Medulla oblongata (tissue), 1 donor: Measurements from ENCODE around the gene NME3.
A peak's percentile ranks its signal among the peaks of the same experiment; 100 is the strongest.

Experiments
- DNase-seq: peaks from one replicate; pipeline ENCODE4 v3.0.0-alpha.2; 2015; ENCODE audit errors: extremely low spot score

The NME3 gene

DNA sequence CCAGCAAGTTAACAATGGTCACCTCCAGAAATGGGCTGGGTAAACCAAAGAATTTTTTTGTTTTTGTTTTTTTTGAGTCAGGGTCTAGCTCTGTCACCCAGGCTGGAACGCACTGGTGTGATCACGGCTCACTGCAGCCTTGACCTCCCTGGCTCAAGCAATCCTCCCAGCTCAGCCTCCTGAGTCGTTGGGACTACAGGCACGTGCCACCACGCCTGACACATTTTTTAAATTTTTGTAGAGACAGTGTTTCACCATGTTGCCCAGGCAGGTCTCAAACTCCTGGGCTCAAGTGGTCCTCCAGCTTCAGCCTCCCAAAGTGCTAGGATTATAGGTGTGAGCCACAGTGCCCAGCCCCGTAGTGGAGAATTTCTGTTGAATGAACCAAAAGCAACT, 9.3 kb upstream of the NME3 start:
- DNase-seq: no peak

DNA sequence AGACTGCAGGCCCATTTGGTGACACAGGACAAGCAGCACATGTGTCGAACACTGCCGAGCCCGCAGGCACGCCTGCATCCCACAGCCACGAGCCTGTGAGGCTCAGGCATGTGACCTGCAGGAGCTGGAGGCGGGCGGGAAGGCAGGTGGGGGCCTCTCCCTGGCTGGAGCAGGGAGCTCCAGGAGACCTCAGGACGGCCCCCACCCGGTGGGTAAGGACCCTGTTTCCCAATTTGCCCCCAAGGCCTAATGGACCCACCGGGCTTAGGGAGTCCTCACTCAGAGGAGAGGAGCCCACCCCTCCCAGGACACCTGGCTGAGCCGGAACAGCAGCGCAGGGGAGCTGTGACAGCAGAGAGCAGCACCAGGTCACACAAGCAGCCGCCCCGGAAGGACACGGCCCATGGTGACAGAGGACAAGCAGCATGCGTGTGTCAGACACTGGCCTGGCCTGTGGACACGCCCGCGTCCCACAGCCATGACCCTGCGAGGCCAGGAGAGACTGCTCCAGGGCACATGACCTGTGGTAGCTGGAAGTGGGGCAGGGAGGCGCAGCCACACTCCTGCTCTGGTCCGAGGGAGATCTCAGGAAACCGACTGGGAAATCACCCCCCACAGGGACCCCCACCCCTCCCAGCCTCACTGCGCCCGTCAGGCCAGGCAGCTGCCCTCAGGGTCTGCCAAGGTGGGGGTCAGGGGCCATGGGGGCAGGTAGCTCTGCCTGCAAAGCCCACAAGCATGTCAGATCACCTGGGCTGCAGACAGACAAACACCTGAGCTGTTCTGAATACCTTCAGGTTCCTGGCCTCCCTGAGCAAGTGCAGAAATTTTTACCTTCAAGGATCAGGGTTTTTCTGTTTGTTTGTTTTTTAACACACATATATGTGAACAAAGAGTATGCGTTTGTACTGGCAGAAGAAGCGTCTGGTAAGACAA, 8.7 kb upstream of the NME3 start:
- DNase-seq: no peak

DNA sequence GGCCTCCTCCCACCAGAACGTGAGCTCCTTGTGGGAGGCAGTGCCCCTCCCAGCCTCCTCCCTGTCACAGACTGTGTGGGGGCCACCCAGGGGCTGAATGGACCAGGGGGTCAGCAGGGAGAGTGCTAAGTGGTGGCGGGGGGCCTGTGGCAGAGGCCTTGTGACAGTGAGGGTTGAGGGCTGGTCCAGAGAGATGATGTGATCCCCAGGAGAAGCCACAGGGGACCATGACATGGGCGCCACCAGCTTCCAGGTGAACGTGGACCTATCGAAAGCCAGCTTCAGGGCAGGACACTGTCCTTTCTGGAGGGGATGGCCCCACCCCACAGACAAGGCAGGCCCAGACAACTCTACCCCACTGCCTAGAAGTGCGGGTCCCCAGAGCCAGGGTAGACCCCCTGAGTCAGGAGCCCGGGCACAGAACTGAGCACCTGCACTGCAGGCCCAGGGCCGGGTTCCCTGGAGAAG, 7.9 kb upstream of the NME3 start:
- no peak for DNase-seq

DNA sequence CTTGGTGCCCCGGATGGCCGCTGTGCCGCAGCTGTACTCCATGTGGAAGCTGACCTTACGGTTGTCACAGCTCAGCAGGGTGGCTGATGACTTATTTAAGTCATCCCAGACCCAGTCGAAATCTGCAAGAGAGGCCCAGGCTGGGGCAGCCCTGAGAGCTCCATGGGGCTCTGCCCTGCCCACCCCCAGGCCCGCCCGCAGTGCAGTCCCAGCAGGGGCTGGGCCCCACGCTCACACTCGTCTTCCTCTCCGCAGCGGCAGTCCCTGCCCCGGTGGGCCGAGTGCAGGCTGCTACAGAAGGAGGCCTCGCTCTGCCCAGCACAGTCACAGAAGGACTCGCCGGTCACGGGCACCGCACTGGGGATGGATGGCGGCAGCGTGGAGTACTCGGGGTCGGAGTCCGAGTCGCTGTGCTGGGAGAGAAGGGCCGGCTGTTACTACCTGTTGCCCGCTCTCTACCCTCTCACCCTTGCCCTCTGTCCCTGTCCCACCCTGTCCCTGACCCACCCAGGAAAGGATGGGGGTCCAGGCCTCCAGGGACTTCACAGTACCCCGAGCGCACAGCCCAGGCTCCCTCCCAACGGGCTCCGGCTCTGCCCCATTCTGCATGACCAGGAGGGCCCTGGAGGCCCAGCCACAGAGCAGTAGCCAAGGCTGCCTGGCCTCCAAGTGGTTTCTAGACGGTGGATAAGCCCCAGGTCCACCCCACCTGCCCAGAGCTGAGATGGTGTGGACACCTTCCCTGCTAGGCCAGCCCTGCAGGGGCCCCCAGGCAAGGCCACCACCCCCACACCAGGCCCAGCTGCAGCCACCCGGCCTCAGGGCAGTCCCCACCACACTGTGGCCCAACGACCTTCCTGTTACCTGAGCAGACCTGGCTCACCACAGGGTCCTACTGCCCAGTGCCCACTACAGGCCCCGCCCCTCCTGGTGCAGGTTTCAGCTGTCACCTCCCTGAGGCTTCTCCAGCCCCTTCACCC, 7.1 kb upstream of the NME3 start:
- DNase-seq: no peak

DNA sequence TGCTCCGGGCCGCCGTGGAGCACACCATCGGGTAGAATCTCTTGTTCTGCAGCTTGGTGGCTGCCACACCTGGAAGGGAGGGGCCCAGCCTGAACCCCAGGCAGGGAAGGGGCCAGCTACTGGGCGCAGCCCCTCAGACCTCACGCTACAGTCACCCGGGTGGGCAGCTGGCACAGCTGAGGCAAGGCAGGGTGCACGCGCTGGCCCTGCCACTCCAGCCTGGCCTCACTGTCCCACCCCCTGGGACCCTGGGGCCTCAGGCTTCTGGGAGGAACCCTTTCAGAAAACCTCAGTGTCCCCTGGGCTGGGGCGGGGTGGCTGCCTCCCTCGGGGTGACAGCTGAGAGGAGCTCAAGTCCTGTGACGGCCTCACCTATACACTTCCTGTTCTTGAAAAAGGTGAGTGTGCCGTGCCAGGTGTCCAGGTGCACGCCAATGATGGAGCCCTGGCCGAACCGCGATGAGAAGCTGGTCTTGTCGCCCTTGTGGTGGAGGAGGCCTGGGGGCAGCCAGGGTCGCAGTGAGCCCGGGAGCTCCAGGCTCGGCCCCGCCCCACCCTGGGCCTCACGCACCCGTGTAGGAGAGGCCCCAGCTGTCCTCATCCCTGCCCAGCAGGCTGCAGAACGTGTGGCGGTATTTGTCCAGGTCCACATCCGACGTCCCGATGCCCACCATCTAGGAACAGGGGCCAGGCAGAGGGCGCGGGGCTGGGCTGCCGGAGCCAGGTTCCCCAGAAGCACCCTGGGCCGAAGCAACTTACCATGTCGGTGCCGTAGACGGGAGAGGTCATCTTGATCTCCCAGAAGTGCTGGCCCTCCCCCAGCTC, 6.2 kb upstream of the NME3 start:
- DNase-seq: no peak

DNA sequence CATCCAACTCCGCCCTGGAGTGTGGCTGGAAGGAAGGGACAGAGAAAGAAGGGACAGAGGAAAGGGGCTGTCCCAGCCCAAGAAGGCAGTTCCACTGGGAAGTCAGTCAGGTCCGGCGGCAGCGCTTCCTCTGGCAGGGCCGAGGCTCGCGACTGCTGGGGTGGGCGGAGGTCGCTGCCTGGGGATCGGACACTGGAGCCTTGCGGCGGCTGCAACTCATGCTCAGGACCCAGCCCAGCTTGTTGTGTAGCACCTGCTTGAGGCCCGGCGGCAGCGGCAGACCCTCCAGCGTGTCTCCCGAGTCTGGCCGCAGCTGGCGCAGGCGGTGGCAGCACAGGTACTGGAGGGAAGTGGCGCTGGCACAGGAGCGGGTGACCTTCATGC, 5.6 kb upstream of the NME3 start:
- DNase-seq: no peak

DNA sequence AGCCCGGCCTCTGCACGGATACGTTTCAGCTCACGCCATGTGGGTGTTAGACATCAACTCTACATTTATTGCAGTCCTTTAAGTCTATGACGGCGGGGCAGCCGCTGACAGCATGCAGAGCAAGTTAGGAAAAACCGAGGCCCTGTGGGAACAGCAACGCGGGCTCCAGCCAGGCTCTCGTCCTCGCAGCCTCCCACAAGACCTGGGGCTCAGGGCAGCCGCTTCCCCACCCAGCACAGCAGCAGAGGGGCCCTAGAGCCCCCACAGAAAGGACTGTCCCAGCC, 5.3 kb upstream of the NME3 start:
- DNase-seq: no peak

DNA sequence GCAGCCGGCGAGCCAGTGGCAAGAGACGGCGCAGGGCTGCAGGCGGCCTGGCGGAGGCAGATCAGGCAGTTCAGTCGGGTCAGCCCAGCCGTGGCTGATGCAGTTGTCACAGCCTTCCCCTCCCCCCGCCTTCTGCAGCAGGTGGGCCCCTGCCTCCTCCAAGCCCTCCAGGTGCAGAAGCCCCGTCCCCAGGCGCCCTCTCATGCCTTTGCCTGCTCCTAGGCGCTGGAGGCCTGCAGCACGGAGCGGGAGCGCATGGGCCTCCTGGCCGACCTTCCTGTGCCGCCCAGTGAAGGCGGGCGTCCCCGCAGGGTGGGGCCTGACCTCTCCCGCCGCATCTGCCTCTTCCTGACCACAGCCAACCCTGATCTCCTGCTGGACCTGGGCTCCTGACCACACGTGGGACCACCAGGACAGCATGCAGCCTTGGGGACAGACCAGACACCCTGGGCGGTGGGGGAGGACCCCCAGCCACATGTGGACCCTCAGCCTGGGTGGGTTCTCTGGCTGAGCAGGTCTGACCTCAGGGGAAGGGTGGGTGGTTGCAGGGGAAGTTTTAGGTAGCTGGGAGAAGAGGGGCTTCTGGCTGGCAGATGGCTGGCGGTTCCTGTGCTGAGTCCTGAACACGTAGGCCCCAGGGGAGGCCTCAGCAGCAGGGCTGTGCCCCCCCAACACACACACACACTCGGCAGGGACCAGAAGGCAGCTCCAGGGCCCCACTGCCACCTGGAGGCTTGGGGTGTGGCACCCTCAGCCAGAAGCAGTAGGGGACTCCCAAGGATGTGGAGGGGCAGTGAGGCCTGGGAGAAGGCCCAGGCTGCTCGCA, 4.7 kb upstream of the NME3 start:
- DNase-seq: no peak

DNA sequence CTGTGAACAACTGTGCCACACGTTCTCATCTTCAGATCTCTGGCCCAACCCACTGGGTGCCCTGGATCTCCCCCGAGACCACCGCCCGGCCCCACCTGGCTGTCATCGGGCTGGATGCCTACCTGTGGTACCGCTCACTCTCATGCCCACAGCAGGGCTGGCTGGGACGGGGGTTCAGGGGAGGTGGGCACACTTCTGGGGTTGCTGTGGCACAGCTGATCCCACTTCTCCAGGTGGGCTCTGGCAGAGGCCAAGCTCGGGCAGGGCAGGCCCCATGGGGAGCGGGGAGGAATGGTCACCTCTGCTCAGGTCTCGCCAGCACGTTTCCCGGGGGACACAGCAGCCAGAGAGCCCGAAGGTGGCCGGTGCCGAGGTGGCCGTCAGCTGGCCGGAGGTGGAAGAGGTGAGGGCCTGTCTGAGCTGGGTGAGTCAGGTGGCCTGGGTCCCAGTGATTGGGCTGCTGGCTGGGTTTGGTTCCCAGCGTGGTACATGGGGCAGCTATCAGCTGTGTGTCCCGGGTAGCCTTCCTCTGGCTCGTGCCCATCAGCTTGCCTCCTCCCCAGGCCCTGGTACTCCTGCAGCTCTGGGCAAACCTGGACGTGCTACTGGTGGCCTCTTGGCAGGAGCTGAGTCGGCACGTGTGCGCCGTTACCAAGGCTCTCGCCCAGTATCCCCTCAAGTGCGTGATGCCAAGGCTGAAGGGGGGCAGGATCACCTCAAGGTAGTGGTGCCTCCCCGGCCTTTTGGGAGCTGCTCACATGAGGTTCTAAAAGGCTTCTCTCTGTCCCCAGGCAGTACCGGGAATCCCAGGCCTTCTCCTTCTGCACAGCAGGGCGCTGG, 3.9 kb upstream of the NME3 start:
- DNase-seq: no peak

DNA sequence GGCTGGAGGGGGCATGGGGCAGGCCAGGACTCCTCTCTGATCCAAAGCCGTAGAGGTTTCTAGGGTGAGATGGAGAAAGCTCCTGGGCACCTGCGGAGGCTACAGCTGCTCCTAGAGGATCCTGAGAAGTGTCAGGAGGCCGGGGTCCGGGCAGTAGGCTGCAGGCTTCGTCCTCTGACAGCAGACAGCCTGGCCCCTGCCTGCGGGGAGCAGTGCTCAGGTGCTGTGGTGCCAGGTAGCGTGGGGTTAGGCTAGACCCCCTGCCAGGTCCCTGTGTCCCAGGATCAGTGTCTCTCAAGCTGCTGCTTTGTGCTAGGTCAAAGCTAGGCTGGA, 3.1 kb upstream of the NME3 start:
- DNase-seq: no peak

DNA sequence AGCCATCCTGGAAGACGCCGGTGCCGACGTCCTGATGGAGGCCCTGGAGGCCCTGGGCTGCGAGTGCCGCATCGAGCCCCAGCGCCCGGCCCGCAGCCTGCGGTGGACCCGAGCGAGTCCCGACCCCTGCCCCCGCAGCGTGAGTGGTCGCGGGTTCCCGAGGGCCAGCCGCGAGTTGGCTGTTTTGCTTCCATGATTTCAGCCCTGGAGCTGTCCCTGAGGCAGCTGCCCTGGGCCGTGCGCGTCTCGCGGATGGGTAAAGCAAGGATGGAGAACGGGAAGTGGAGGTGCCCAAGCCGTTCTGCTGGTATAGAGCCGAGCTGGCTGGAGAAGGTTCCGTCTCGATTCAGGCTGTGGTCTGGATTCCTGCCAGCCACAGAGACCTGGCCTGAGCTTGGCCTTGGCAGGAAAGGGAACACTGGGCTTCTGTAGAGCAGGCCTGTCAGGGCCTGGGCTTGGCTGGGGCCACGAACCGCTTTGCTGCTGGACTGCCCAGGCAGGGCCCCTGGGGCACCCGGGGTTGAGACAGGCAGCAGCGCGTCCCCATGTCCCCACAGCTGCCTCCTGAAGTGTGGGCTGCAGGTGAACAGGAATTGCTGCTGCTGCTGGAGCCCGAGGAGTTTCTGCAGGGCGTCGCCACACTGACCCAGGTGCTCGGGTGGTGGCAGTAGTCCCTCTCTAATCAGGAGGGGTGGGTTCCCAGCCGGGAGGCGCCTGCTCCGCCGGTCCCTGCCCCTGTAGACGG, 2.5 kb upstream of the NME3 start:
- DNase-seq: peak; percentile 12

DNA sequence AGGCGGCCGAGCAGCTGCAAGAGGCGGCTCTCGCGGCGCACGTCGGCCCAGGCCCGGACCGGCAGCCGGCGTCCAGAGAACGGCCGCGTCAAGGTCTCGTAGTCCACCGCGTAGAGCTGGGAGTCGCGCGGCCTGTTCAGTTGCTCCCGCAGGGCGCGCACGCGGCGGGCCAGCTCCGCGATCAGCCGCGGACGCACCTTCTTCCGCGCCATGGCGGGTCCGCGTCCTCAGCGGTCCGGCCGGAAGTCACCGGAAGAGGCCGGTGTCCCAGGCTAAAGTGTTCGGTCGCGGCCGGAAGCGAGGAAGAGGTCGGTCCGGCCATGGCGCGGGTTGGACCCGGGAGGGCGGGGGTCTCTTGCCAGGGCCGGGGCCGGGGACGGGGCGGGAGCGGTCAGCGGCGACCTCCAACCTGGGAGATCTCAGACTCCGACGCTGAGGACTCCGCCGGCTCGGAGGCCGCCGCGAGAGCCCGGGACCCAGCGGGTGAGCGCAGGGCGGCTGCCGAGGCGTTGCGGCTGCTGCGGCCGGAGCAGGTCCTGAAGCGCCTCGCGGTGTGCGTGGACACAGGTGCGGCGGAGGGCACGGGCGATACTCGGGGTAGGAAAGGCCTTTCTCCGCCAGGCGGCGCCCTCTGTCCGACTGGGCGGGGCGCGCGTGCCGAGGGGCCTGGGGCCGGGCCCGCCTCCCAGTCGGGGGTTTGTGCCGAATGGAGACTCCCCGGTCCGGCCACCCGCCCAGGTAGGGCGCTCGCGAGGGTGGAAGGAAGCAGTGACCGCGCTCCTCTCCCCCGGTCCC, 1.8 kb upstream of the NME3 start, which contains the start of gene MRPS34:
MRPS34 (minus strand) TSS at position 227 of the 795 bp plus-strand sequence; CDS start at position 212, 15 bp downstream.
- peak; percentile 76 for DNase-seq

DNA sequence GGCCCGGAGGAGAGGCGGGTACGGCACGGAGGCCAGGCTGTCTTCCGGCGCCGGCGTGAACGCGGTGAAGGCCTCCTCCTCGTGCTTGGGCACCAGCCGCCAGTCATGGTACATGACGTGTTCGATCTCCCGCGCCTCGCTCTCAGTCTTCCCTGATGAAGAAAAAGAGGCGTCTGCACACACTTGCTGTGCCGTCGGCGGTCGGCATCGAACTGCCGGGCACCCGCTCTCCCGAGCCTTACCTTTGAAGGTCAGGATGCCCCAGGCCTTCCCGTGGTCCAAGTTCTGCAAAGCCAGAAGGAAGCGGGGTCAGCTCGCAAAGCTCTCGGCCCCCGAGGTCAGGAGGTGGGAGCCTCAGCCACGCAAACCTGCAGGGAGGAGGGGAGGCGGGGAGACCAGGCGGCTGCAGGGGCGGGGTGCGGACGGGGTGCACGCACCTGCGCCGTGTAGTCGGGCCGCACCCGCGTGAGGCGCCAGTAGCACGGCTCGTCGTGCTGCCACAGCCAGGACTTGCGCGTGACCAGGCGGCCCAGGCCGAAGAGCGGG, 1.1 kb upstream of the NME3 start, which contains the start of gene EME2:
EME2 (plus strand) TSS at position 449 of the 546 bp plus-strand sequence. CDS start 418 bp downstream, outside the sequence.
- no peak for DNase-seq

DNA sequence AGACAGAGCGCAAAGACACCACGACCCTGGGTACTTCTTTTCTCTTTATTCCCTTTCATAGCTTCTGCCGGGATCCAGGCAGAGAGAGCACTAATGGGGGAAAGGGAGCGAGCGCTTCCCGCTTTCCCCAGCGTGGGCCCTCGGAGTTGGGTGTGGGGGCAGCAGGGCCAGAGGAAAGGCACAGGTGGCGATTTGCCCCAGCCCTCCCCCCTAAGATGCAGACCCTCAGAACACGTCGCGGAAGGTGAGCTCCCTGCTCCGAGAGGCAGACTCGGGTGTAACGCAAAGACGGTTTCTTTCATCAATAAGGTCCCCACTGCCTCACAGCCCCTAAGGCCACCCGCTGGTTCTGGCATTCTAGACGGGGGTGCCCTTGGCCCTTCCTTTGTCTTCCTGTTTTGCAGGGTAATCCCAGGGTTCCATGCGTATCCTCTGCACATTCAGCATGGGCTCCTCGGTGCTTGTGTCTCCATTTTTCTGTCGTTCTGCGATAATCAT, 570 bp upstream of the NME3 start:
- DNase-seq: no peak

DNA sequence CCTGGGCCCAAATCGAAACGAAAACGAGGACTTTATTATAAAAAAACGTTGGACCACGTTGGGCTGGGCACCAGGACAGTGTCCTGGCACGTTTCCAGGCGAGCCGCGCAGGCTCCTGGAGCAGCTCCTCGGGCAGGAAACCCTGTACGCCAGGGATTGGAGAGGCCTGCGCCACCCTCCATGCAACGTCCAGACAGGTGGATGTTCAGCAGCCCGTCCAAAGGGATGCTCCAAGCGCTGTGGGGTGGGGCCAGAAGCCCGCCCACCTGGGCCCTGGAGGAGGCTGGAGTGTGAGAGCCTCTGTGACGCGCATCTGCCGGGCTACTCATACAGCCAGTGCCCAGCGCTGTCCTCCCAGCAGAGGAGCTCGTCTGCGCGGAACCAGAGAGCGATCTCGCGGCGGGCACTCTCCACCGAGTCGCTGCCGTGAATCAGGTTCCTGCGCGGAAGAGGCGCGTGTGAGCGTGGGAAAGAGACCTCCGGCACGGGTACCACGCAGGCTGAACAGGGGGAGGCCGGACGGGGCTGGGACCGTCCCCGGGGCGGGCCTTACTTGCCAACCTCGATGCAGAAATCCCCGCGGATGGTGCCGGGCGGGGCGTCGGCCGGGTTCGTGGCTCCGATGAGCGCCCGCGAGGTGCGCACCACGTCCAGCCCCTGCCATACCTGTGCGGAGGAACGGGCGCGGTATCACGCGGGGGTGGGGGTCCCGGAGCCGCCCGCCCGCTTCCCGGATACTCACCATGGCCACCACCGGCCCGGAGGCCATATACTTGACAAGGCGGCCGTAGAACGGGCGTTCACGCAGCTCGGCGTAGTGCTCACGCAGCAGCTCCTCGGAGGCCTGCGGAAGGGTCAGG, 785 bp downstream of the NME3 start:
- DNase-seq: peak; percentile 24

DNA sequence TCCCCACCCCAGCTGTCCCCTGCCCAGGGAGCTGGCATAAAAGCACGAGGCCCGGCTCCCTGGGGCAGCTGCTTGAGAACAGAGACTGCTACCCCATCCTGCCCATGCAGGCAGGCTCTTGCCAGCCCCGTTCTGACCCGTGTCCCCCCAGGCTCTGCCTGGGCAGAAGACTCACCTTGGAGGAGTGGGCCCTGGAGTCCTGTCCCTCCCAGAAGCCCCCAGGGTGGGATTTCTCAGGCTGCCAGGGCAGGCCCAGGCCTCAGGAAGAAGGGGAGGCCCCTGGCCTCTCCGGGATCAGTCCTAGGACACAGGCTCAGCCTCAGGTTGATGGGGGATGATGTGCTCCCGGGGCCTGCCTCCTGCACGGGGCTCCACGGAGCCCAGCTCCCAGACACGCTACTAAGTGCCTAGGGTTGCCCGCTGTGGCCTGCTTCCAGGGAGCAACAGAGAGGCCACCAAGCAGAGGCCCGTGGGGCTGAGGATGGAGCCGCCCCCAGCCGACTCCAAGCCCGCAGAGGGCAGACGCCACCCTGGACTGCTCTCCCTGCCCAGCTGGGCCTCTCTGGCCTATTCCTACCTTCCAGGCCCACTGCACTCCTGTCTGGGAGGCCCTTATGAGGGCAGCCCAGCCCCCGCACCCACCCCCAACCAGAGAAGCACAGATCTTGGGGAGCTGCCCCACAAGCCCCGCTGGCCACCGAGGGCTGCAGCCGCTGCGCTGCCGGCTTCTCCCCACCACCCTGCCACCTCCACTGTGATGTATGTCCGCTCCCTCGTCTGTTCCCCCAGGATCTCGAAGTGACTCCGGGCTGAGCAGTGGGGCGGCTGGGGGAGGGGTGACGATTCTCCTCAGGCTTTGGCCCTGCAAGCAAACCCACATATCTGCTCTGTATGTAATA, 1.7 kb downstream of the NME3 start:
- no peak for DNase-seq
